GM20431 (cell line): ENCODE measurements around the gene COL7A1.

Experiments used
- in situ Hi-C: fragments of 300-500 bp; cut with MseI, MboI; formaldehyde crosslinking; loops from one replicate; pipeline ENCODE4 v1.15.0; 2020; ENCODE audit warnings: low sequenced_read_pairs; ENCODE audit not compliant: unreplicated experiment

COL7A1 gene

GRCh38 chr3:48595075-48595525 is at the start of gene COL7A1:
TSS of gene COL7A1 (minus strand) at chr3:48595329. CDS start at chr3:48595159, 170 bp downstream.
- in situ Hi-C loops, result no loop called here

- in situ Hi-C loops, result no loop called here
Observed at GRCh38 chr3:48642605-48643004, 47.5 kb upstream of the COL7A1 start.

DNA sequence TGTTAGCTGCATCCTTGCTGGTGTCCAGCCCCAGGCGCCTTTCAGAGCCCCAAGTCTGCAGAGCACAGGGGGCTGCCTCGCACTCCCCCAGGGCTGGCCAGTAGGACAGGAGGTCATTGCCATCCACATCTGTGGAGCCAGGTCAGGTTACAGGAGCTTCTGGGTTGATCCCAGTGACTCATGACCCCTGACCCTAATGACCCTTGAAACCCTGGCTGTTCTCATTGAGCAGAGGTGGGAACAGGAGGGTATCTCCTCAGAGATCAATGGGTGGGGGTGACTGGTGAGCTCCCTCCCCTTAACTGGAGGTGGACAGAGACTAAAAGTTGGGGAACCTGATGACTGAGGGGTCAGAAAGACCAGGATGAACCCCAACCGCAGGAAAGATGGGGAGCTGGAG is 46.3 kb upstream of the COL7A1 start:
- in situ Hi-C loops, result no loop called here

DNA sequence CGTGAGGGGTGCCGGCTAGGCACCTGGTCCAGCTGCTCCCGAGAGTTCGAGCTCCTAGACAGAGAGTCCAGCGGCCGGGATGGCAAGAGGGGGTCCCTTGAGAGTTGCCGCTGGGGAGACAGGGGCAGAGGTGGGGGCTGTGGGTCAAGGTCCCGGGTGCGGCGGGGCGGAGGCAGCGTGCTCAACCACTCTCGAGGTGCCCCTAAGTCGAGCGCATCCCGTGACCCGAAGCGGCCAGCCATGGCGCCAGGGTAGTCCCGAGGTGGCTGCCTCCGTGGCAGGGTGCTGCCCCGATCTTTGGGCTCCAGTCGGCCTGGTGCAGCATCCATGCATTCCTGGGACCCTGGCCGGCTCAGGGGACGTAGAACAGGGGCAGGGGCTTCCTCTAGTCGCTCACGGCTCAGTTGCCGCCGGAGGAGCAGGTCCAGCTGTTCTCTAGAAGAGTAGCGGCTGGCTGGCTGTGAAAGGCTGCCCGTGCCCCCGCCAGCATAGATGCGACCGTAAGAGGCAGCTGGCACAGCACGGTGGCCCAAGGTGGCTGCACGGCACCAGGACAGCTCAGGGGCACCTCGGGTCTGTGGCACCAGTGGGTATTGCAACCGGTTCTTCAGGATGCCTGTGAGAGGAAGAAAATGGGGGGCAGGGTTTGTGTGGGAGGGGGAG is 44.9 kb upstream of the COL7A1 start:
- in situ Hi-C loops, result no loop called here

DNA sequence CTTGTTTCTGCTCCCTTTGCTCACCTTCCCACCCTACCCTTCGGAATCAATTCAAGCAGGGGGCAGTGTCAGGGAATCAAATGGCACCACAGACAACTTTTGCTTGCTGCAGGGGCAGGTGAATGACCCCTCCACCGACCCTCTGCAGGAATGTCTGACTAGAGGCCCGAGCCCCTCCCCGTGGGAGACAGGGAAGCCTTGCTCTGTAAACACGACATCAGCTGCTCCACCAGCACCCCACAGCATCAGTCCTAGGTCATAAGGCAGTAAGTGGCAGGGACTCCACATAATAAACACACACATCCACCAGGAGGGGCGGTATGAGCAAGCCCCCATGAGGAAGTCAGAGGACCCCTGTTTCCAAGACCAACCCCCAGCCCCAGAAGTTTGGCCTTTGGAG is 42.2 kb upstream of the COL7A1 start:
- in situ Hi-C loops, result no loop called here

- in situ Hi-C loops, result no loop called here
Observed at GRCh38 chr3:48636149-48636655, 41.1 kb upstream of the COL7A1 start.

DNA sequence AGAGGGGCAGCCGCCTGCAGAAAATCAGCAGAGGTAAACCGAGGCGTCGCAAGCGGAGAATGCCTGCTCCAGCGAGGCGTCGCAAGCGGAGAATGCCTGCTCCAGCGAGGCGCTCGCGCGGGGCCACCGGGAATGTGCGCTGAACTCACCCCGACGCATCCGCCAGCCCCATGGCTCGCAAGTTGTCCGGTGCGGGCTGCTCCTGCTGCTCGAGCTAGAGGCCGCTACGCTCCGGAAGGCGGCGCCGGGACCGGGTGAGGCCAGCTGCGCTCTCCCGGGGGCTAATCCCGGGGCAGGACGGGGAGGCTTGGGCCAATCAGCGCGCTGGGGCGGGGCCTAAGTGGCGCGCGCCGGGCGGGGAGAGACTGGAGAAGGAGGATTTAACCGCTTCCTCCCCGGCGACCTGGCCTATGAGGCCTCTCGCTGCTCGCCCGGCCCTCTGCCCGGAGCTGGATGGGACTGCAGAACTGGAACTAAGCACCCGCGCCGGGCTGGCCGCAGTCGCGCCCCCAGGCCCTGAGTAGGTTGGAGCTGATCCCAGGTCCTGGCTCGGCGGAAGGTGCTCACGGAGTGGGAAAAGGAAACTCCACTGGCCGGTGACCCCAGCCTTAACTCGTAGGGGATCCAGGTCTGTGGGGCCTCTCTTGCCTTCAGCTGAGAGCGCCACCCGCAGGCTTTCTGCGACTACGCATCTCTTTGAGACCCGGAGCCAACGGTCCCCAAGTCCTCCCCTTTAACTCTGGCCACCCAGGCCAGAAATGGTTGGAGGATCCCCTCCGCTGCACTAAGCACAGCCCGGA is 40.3 kb upstream of the COL7A1 start, which contains the start of gene SLC26A6:
Gene SLC26A6, minus strand, starts transcription at position 240 of the 800 bp plus-strand sequence. Its CDS starts 68 bp downstream, at position 172.
- in situ Hi-C loops, result no loop called here

DNA sequence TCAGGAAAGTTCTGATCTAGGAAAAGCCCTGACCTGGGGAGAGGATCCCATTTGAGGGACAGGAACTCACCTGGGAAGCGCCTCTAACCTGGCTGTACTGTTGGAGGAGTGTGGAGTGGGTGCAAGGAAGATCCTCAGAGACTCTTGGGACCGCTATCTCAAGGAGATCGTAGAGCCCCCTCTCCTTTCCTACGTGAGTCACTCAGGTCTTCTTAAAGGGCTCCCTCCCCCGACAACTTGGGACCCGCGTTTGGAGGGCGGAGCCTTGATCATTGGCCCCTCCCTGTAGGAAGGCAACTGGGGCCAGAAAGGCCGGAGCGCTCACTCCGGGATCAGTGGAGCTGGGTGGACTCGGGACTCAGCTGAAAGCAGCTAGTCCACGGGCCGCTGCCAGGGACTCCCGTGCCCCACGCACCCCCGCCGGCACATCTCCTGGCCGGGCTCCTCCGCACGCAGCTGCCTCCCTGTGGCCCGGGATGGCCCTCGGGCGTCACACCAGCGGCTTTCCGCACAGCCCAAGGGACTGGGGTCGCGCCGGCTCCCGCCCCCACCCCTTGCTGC is 39.6 kb upstream of the COL7A1 start:
- in situ Hi-C loops, result no loop called here

DNA sequence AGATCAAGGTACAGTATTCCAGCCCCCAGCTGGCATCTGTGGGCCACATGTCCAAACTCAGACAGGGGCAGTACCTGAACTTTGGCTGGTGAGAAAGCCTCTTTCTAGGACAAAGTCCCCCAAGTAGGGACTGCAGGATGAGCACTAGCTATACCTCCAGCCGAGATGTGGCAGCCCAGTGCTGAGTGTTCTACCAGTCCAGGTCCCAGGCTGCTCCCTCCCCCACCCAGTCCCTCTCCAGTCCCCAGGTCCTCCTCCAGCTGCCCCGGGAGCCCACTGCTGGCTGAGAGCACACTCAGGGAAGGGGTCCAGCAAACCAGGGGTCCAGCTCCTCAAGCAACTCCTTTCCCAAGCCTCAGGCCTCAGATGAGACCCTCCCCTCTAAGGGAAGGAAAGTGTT is 38.6 kb upstream of the COL7A1 start:
- in situ Hi-C loops, result no loop called here

- in situ Hi-C loops, result no loop called here
Observed at GRCh38 chr3:48633256-48633655, 38.1 kb upstream of the COL7A1 start.

DNA sequence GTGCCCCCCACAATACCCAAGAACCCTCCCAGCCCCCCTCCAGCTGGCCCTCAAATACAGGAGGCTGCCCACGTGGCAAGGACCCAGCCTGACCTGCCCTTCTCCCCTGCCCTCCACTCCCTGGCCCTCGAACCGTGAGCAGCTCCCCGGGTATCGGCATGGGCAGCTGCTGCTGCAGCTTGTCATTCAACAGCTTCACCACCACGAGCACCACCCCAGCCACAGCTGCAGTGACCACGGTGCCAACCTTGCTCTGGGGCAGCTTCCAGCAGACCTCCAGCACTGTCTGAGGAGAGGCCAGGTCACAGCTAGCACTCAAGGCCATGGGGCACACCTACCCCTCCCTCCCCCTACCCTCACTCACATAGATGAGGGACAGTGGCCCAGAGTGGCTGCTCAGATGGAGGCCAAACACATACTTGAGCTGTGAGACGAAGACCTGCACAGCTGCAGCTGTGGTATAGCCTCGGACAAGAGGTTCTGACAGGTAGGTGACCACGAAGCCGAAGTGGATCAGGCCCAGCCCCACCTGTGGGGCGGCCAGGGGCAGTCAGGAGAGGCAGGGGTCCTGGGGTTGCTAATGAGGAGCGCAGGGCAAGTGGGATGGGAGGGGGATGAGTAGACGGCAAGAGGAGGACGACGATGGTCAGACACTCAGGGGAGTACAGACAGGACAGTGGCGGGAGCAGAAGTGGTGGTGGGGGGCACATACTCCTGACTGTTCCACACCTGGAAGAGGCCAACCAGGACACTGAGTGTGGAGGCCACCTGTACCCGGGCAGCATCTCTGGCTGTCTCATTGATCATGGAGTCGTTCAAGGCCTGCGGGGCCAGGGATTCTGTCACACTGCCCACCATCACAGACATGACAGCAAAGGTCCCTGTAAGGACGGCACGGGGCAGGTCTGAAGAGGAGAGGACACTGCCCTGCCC is 36.7 kb upstream of the COL7A1 start:
- in situ Hi-C loops, result no loop called here

- in situ Hi-C loops, result no loop called here
Observed at GRCh38 chr3:48630833-48631232, 35.7 kb upstream of the COL7A1 start.

DNA sequence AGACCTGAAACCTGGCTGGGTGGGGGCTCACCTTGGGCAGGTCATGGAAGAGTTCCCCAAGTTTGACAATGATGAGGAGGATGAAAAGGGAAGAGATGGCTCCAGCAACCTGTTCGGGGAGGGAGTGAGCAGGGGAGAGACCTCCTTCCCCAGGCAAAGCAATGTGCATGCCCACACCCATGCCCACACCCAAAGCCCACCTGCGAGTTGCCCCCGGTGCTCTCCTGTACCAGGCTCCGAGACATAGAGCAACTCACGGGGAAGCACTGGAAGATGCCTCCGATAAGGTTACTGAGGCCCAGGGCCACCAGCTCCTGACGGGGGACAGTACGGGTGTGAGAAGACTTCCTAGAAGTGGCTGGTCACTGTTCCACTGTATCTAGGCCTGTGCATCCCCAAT is 35.3 kb upstream of the COL7A1 start:
- in situ Hi-C loops, result no loop called here

- in situ Hi-C loops, result no loop called here
Observed at GRCh38 chr3:48629894-48630293, 34.8 kb upstream of the COL7A1 start.

DNA sequence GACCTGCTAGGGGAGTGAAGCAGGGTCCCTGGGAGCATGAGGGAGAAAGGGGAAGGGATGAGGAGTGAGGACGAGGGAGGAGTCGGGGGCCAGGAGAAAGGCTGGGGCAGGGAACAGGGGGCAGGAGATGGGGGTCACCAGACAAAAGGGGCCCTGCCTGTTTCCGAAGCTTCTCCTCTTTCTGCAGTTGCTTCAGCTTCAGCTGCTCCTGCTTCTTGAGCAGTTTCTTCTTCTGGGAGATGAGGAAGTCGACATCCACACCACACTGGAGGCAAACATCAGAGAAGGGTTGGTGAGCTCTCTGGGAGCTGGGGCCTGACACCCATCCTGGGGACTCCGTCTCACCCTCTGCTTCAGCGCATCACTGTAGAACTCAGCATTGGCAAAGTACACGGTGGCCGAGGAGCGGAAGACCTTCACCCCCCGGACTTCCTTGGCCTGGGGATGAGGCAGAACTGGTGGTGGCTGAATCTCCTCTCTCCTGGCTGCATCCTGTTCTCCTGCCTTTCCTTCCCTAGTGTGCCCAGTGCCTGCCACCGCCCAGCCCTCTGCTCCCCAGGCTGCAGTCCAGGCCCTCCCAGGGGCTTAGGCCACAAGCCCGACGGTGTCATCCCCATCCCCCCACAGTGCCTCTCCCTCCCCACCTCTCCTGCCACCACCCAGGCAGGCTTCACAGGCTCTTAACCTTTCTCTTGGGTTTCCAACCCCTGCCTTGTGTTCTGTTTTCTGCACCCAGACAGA is 33.3 kb upstream of the COL7A1 start:
- in situ Hi-C loops, result no loop called here

DNA sequence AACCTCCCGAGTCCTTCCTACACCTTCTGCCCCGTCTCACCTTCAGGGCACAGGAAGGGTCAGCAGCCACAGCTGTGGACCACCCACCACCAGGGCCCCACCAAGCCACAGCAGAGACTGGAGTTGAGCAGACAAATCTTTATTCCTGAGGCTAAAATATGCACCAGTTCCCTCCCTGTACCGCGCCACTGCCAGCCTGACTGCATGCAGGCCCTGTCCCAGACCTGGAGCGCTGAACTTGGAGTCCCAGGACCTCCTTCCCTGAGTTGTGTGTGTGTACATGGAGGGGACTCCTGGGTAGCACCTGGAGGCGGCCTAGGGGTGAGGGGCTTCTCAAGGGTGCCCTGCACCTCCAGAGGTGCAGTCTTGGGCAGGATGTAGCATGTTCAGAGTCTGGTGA is 30.5 kb upstream of the COL7A1 start:
- in situ Hi-C loops, result no loop called here

- in situ Hi-C loops, result no loop called here
Observed at GRCh38 chr3:48624767-48625166, 29.6 kb upstream of the COL7A1 start.

DNA sequence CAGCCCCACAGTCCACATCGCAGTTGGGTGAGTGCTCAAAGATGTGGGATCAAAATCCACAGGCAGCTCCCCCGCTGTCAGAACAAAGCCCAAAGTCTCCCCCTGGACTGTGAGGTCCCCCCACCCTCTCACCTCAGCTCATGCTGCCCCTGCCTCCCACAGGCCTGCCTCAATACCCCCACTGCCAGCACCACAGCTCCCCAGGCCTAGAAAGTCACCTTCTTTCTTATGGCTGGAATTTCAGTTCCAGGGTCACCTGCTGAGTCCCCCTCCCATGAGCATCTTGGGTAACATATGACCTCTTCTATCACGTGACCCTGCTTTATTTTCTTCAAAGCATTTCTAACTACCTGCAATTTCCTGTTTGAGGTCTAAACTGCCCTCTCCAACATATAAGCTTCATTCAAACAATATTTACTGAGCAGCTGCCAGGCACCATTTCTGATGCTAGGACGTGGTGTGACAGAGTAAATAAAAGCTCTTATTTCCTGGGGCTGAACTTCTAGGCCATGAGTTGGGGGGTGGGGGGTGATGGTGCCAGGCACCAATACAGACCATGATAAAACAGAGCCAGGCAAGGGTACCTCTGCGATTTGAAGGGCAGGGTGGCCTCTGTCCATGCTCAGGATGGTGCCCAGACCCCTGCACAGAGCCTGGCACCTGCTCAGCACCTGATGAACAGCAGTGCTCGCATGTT is 28.9 kb upstream of the COL7A1 start:
- in situ Hi-C loops, result no loop called here

GRCh38 chr3:48621461-48621869 is 26.3 kb upstream of the COL7A1 start, which contains the start of gene TMEM89:
TSS of gene TMEM89 (minus strand) at chr3:48621769. CDS start at chr3:48621756, 13 bp downstream.
- in situ Hi-C loops, result no loop called here
